GM18505 (cell line): Measurements from ENCODE around the gene PPP2R5C.
"Not testable (repeated sequence)": the region's sequence is repeated elsewhere in the genome, so short reads cannot be mapped to it uniquely, and the experiment has no call there.

Experiments
- ATAC-seq: cut with Tn5 transposase; IDR thresholded peaks from one replicate; pipeline ENCODE4 v1.9.1; 2021; ENCODE audit not compliant: unreplicated experiment
- POLR2A ChIP-seq: IDR thresholded peaks from 4 replicates; pipeline ENCODE4 v1.6.1; 2011; ENCODE audit warnings: borderline replicate concordance; ENCODE audit not compliant: insufficient read depth, insufficient read length; ENCODE audit errors: extremely low read depth

The PPP2R5C gene

DNA sequence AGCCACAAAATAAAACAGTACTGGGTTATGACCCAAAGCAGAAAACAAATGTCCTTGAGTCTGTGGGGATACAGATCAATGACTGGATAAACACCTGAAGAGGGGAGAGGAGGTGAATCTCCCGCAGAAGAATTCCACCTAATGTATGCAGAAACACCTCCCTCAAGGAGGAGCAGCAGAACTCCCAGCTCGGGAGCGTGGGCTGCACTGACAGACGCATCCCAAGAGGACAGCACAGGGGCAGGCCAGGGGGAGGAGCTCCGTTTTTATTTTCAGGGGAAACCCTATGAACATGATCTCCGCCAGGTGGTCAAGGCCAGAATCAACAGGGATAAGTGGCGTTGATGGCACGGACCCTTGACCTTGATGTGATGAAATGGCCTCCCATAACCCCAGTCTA is 41.8 kb upstream of the PPP2R5C start:
- TF ChIP-seq POLR2A: no peak
- no peak for ATAC-seq

GRCh38 chr14:101721111-101721510 is 40.4 kb upstream of the PPP2R5C start:
- ATAC-seq: no peak

DNA sequence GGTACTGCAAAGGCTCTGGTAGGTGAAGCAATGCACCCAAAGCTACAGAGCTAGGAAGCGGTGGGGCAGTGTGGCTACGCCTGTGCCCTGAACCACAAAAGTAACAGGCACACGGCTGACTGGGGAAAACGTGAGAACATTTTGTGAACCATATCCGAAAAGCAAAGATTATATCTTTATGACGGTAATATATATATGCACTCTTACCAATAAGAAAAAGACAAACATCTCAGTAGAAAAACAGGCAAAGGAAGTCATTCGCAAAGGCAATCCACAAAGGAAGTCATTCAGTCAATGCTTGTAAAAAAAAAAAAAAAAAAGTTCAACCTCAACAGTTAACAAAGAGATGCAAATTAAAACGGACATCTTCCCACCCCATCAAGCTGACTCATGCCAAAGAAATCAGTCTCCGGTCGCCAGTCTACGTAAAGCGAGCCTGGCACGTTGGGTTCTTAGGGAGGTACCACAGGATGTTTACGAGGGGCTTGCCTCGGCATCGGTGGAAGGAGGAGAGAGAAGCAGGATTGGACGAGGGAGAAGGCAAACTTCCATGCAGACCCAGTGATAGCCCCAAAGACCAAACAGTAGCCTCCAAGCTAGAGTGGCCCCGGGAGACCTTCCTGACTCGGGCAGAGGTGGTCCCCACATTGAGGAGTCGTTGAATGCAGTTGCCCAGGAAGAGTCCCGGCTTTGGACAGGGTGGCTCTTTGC is 39.4 kb upstream of the PPP2R5C start:
- ATAC-seq: no peak
- TF ChIP-seq POLR2A: no peak

More at GRCh38 chr14:101721111-101721510, 40.4 kb upstream of the PPP2R5C start:
- TF ChIP-seq POLR2A: no peak

DNA sequence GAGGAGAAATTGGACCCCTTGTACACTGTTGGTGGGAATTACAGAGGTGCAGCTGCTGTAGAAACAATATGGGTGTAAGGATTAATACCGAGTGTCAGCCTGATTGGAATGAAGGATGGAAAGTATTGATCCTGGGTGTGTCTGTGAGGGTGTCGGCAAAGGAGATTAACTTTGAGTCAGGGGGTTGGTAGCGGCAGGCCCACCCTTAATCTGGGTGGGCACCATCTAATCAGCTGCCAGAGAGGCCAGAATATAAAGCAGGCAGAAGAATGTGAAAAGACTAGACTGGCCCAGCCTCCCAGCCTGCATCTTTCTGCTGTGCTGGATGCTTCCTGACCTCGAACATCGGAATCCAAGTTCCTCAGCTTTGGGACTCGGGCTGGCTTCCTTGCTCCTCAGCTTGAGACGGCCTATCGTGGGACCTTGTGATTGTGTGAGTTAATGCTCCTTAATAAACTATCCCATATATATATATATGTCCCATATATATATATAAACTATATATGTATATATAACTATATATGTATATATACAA is 38.4 kb upstream of the PPP2R5C start:
- no peak for TF ChIP-seq POLR2A
- no peak for ATAC-seq

GRCh38 chr14:101725652-101726051 is 35.9 kb upstream of the PPP2R5C start:
- not testable (repeated sequence) for ATAC-seq

- no peak for TF ChIP-seq POLR2A
- no peak for ATAC-seq
These were observed 35.1 kb upstream of the PPP2R5C start for GRCh38 chr14:101726295-101726953.

- no peak for ATAC-seq
- TF ChIP-seq POLR2A: no peak
These were observed 34.6 kb upstream of the PPP2R5C start for GRCh38 chr14:101726954-101727302.

DNA sequence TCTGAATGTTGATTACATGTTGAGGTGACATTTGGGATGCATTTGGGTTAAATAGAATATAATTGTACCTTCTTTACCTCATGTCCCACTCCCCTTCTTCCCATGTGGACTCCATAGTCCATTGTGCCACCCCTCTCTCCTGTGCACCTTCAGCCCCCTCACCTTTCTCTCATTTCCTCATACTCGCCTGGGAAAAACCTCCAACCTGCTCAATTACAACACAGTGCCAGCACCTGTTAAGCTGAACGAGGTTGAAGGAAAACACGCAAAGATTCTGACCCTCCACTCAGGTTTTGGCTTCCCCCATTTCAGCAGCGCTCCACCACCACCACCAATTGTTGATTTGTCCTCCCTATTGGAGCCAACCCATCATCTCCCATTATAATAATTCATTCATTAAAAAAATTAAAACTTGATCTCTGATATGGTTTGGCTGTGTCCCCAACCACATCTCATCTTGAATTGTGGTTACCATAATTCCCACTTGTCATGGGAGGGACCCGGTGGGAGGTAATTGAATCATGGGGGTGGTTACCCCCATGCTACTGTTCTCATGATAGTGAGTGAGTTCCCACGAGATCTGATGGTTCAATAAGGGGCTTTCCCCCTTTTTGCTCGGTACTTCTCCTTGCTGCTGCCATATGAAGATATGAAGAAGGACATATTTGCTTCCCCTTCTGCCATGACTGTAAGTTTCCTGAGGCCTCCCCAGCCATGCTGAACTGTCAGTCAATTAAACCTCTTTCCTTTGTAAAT is 33.7 kb upstream of the PPP2R5C start:
- ATAC-seq: no peak
- TF ChIP-seq POLR2A: no peak

DNA sequence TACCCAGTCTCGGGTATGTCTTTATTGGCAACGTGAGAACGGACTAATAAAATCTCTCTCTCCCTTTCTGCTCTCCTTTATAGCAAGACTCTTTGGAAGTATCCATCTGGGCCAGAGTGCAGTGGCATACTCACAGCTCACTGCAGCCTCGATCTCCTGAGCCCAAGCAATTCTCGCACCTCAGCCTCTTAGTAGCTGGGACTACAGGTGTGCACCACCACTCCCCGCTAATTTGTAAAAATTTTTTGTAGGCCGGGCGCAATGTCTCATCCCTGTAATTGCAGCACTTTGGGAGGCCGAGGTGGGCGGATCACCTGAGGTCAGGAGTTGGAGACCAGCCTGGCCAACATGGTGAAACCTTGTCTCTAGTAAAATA is 33.2 kb upstream of the PPP2R5C start:
- no peak for ATAC-seq
- no peak for TF ChIP-seq POLR2A

DNA sequence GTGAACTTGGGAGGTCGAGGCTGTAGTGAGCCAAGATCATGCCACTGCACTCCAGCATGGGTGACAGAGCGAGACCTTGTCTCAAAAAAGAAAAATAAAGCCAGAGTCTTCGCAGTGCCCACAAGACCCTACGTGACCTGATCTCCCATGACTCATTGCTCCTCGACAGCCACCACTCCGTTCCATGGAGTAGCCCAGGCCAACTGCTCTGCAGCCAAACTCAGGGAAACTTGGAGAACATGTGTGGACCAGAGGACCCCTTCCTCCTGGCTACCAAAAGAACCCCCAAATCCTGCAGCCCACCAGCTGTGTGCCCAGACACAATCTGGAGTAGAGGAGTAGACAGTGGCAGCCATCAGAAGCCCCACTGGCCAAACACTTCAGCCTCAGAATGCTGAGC is 32.1 kb upstream of the PPP2R5C start:
- ATAC-seq: no peak
- TF ChIP-seq POLR2A: no peak

DNA sequence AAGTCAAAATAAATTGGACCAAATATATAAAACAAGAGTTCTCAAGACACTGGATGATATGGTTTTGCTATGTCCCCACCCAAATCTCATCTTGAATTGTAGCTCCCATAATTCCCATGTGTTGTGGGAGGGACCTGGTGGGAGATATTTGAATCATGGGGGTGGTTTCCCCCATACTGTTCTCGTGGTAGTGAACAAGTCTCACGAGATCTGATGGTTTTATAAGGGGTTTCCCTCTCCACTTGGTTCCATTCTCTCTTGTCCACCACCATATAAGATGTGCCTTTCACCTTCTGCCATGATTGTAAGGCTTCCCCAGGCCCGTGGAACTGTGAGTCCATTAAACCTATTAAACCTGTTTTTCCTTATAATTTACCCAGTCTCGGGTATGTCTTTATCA is 31.4 kb upstream of the PPP2R5C start:
- ATAC-seq: not testable (repeated sequence)

- TF ChIP-seq POLR2A: no peak
- ATAC-seq: no peak
These were observed 30.8 kb upstream of the PPP2R5C start for GRCh38 chr14:101730626-101731186.

- peak; percentile 29 for TF ChIP-seq POLR2A
- ATAC-seq: peak; percentile 88
These were observed 30.1 kb upstream of the PPP2R5C start for GRCh38 chr14:101731187-101732080.
